Panc1 (cell line): ENCODE measurements around the gene ADAMTS2. TPM values are rescaled to one million over a fixed set of nuclear protein-coding genes. Genes with fewer than 3 reads are reported as not detected.

ENCODE experiments used
- ATAC-seq: fragments of 200-7000 bp; cut with Tn5 transposase; 2 replicates; pipeline ENCODE4 v1.9.1; 2020; ENCODE audit warnings: mild to moderate bottlenecking, moderate library complexity
- BruUV-seq: library from RNA; stranded (reverse); fragments of 400-500 nt; replicated peaks from 2 replicates; lab custom pipeline; 2021; lab: Mats Ljungman, UMichigan
- CTCF ChIA-PET: fragments of 300-600 bp; sonication (Branson Sonifier 250); formaldehyde crosslinking; loops from one replicate; lab custom pipeline; 2022; ENCODE audit warnings: antibody characterized with exemption; lab: Charles Lee
- POLR2A ChIA-PET: fragments of 300-600 bp; sonication (Branson Sonifier 250); formaldehyde crosslinking; loops from one replicate; lab custom pipeline; 2022; ENCODE audit warnings: antibody characterized with exemption; lab: Charles Lee
- DNase-seq: peaks from one replicate; pipeline ENCODE4 v3.0.0-alpha.2; 2010; ENCODE audit warnings: low read depth, low spot score
- H3K27ac ChIP-seq: 2 replicates; pipeline ENCODE4 v1.5.1; 2011; ENCODE audit warnings: mild to moderate bottlenecking, low read length, inconsistent platforms
- H3K27me3 ChIP-seq: fragments of 200-500 bp; sonication (Bioruptor generic); 2 replicates; pipeline ENCODE4 v1.6.0; 2014; ENCODE audit warnings: low read length, inconsistent platforms; ENCODE audit not compliant: control insufficient read depth, insufficient read depth
- H3K36me3 ChIP-seq: fragments of 200-500 bp; sonication (Bioruptor generic); 2 replicates; pipeline ENCODE4 v1.5.1; 2014; ENCODE audit warnings: inconsistent platforms, mild to moderate bottlenecking, low read length, moderate library complexity; ENCODE audit not compliant: control insufficient read depth, insufficient read depth
- H3K4me1 ChIP-seq: 2 replicates; pipeline ENCODE4 v1.5.1; 2011; ENCODE audit warnings: inconsistent platforms, mild to moderate bottlenecking, low read length, moderate library complexity; ENCODE audit not compliant: control insufficient read depth, insufficient read depth
- H3K4me3 ChIP-seq, 2 experiments: 2 replicates each; pipeline ENCODE4 v1.5.1; 2011 to 2012; ENCODE audit warnings: low read depth in 2 of 2, low read length in 2 of 2, mild to moderate bottlenecking in 2 of 2, inconsistent platforms in 1 of 2, moderate library complexity in 1 of 2
- H3K9me3 ChIP-seq: fragments of 200-500 bp; sonication (Bioruptor generic); 2 replicates; pipeline ENCODE4 v1.5.1; 2014; ENCODE audit warnings: low read depth, mild to moderate bottlenecking, inconsistent platforms, low read length, moderate library complexity; ENCODE audit not compliant: control insufficient read depth, insufficient read depth
- CTCF ChIP-seq: fragments of 450-650 bp; IDR thresholded peaks from 2 replicates; pipeline ENCODE4 v1.5.1; 2017; ENCODE audit warnings: mild to moderate bottlenecking
- POLR2AphosphoS5 ChIP-seq: IDR thresholded peaks from 2 replicates; pipeline ENCODE4 v1.6.1; 2012; ENCODE audit warnings: mild to moderate bottlenecking, low read depth, low read length, moderate library complexity
- REST ChIP-seq, 2 experiments: IDR thresholded peaks; 2 replicates each; pipeline ENCODE4 v1.6.1; 2011 to 2012; ENCODE audit warnings: low read depth in 2 of 2, control low read depth in 1 of 2, low read length in 1 of 2, mild to moderate bottlenecking in 1 of 2, moderate library complexity in 1 of 2; ENCODE audit not compliant: insufficient read depth in 1 of 2
- SIN3A ChIP-seq: IDR thresholded peaks from 2 replicates; pipeline ENCODE4 v1.6.1; 2012; ENCODE audit warnings: low read depth, mild to moderate bottlenecking, low read length, moderate library complexity, borderline replicate concordance; ENCODE audit not compliant: insufficient read depth
- TCF7L2 ChIP-seq: IDR thresholded peaks from 2 replicates; pipeline ENCODE4 v1.6.1; 2011; ENCODE audit warnings: mild to moderate bottlenecking, low read depth, low read length, inconsistent platforms
- in situ Hi-C: cut with HindIII; loops from 2 replicates; pipeline ENCODE4 v1.10.0; 2016; ENCODE audit warnings: low sequenced_read_pairs, low pct_unique_long_range_greater_than_20kb
- intact Hi-C: fragments of 100-400 bp; cut with micrococcal nuclease; formaldehyde crosslinking; loops from one replicate; pipeline ENCODE4 v1.10.0; 2022; ENCODE audit not compliant: unreplicated experiment
- total RNA-seq: library from RNA; stranded (reverse); gene quantifications from one replicate; pipeline ENCODE4 v1.2.1, GENCODE V29; 2021; ENCODE audit not compliant: unreplicated experiment

ADAMTS2 gene
- total RNA-seq, 1 experiment from 2014 or later: 0.13 TPM

DNA sequence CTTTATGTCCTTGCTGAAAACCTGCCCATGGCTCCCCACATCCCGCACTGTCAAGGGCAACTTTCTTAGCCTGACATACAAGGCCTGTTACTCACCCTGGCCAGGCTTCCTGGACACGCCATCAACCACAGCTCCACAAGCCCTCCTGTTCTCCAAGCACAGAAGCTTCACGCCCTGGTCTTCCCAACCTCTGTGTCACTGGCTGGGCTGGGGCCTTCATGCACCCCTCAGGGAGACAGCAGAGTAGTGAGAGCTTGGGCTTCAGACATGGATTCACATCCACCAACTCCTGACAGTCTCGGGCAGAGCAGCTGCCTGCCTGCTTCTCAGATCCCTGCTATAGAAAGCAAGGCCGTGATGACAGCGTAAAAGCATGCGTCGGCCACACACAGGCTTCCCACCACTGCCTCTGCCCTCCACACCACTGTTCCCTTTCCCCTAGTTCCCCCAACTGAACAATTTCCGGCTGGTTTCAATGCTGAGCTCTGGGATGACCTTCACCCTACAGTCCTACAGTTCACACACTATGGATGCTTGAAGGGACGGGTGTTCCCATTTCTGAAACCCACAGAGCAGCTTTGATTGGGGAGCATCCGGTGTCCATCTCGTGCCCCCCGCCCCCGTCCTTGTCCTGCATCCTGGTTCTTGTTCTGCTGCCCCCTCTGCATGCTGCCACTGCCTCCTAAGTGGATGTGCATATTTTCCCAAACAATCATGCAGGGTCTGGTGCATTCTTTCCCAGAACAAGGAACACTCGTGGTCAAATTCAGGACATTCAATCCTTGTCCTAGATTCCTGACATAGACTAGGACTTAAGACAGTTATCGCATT is 33.4 kb upstream of the ADAMTS2 start:
- TF ChIP-seq POLR2AphosphoS5: no peak
- Histone ChIP-seq H3K36me3 (no peaks in the 10 kb centered on the region), H3K4me1 (no peaks in the 10 kb centered on the region), H3K9me3 (no peaks in the 10 kb centered on the region), H3K27ac (no peak overlapping the region), H3K4me3 (no peak overlapping the region), H3K27me3 (no peaks in the 10 kb centered on the region)
- ATAC-seq (no peak), DNase-seq (no peak)
- in situ Hi-C loops: no loop called here
- CTCF ChIA-PET: no interaction called here
- intact Hi-C loops: no loop called here
- BruUV-seq: no TSS peak
- POLR2A ChIA-PET: no interaction called here

DNA sequence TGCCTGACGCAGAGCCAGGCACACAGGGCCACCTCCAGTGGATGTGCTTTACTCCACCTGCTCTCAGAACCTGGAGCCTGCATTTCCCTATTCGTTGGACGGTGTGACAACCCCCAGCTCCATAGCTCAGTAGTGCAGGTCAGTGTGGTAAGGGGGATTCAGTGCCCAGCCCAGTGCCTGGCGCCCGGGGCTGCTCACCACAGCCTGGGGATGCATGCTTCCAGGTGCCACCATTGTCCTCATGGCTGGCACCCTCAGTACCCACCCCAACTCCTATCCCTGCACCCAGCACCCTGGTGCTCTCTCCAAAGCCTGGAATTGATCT is 32.8 kb upstream of the ADAMTS2 start:
- ChIA-PET POLR2A (no interaction called here), CTCF (no interaction called here)
- Histone ChIP-seq H3K36me3 (no peaks in the 10 kb centered on the region), H3K4me1 (no peaks in the 10 kb centered on the region), H3K27me3 (no peaks in the 10 kb centered on the region), H3K27ac (no peak overlapping the region), H3K4me3 (no peak overlapping the region), H3K9me3 (no peaks in the 10 kb centered on the region)
- in situ Hi-C loops (no loop called here), intact Hi-C loops (no loop called here)
- no peak for TF ChIP-seq SIN3A
- no peak for TF ChIP-seq POLR2AphosphoS5
- TF ChIP-seq TCF7L2: no peak
- TF ChIP-seq REST (IDR thresholded peaks at IDR 0.05; ENCODE audit: insufficient read depth in 1 of 2, low read depth in 2 of 2, low read length in 1 of 2): no peak
- TF ChIP-seq CTCF: no peak
- DNase-seq (no peak), ATAC-seq (no peak)
- no TSS peak for BruUV-seq

GRCh38 chr5:179377421-179378115 is 32.3 kb upstream of the ADAMTS2 start:
- Histone ChIP-seq H3K27ac (no peak overlapping the region), H3K4me1 (no peaks in the 10 kb centered on the region), H3K4me3 (no peak overlapping the region), H3K27me3 (no peaks in the 10 kb centered on the region), H3K9me3 (no peaks in the 10 kb centered on the region), H3K36me3 (no peaks in the 10 kb centered on the region)
- ChIA-PET POLR2A (no interaction called here), CTCF (no interaction called here)
- DNase-seq: no peak
- intact Hi-C loops (no loop called here), in situ Hi-C loops (no loop called here)
- no TSS peak for BruUV-seq
- no peak for TF ChIP-seq SIN3A
- TF ChIP-seq REST (IDR thresholded peaks at IDR 0.05; ENCODE audit: insufficient read depth in 1 of 2, low read depth in 2 of 2, low read length in 1 of 2): no peak
- no peak for TF ChIP-seq TCF7L2
- TF ChIP-seq CTCF: no peak
- no peak for TF ChIP-seq POLR2AphosphoS5
- no peak for ATAC-seq
